NCI-H1048 (cell line): Measurements from ENCODE around the gene CDHR2.

ENCODE experiments used
- DNase-seq: peaks from one replicate; lab custom pipeline; 2025; lab: John Stamatoyannopoulos, UW

CDHR2 gene

GRCh38 chr5:176529741-176530141, 19.4 kb upstream of the CDHR2 start:
- DNase-seq, result no peak

- no peak for DNase-seq
Measured at GRCh38 chr5:176530393-176530982, 18.7 kb upstream of the CDHR2 start.

GRCh38 chr5:176530983-176531901, 17.9 kb upstream of the CDHR2 start:
- no peak for DNase-seq

GRCh38 chr5:176531902-176532493, 17.1 kb upstream of the CDHR2 start:
- DNase-seq, result no peak

DNA sequence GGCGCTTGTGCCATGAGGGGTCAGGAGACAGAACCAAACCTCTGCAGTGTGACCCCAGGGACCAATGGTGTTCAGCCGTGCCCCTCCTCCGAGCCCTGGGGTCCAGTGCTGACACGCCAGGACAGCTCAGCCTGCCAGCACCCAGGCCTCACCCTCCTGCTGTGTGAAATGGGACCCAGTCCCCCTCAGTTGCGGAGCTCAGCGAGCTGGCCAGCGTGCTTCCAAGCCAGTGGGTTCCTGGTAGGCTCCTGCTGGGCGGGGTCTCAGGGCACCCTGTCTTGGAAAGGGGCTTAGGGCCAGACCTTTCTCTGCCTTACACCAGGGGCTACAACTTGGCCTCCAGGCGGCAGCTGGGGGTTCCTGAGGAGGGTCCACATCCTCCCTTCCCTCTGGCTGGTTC, 16.3 kb upstream of the CDHR2 start:
- no peak for DNase-seq

GRCh38 chr5:176533390-176533789, 15.8 kb upstream of the CDHR2 start:
- no peak for DNase-seq

GRCh38 chr5:176533894-176534611, 15.1 kb upstream of the CDHR2 start:
- no peak for DNase-seq

DNA sequence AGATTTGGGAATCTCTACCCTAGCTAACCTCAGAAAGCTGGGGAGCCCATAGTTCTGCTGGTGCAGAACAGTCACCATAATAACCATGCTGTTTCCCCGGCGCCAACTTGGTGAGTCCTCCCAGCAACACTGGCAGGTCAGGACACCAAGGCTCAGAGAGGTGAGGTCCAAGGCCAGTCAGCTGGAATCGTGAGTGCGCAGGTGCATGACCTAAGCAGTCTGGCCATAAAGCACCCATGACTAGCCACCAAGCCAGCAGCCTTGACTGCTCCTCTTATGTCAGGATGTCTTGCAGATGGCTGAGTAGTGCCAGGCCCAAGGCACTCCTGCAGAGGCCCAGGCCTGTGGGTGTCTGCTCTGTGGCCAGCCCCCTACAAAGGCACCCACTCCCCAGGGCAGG, 14.5 kb upstream of the CDHR2 start:
- DNase-seq, result no peak

DNA sequence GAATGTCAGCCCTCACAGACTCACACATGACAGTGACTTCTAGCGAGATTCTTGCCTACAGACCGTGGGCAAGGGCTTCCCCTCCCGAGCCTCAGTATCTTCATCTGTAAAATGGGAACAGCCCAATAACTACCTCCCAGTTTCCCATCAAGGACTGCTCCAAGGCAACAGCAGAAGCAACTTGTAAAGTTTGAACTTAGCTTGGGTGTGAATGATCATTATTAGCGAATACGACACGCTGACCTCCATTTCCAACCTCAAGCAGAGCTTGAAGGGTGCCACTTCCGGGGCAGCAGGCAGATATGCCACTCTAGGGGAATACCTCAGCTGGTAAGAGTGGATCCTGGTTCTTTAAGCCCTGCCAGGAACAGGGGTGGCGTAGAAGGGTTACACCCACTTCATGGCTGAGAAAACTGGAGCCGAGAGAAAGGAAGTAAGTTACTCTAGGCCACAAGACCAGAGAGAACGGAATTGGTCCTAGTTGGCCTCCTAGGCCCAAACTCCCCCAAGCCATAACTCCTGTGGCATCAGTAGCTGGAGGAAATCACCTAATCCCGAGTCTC, 14.0 kb upstream of the CDHR2 start:
- no peak for DNase-seq

DNA sequence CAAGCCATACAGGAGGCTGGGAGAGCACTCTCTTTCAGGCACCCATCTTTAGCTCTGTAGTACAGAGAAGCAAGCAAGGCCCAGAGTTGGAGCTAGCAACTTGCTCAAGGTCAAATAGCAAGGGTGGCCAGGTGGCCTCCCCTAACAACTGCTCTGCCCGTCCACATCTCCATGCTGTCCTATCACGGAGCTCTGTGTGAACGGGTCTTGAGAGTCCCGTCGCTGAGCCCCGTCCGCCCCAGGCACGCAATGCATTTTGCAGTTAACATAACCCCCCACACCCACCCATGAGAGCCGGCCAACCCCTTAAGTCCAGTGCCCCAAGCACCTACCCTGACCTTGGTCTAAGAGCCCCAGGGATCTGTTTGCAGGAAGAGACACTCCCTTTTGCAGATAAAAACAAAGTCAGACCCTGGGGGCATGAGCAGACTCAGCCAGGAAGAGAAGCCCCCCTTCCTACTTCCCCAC, 13.4 kb upstream of the CDHR2 start:
- no peak for DNase-seq

DNA sequence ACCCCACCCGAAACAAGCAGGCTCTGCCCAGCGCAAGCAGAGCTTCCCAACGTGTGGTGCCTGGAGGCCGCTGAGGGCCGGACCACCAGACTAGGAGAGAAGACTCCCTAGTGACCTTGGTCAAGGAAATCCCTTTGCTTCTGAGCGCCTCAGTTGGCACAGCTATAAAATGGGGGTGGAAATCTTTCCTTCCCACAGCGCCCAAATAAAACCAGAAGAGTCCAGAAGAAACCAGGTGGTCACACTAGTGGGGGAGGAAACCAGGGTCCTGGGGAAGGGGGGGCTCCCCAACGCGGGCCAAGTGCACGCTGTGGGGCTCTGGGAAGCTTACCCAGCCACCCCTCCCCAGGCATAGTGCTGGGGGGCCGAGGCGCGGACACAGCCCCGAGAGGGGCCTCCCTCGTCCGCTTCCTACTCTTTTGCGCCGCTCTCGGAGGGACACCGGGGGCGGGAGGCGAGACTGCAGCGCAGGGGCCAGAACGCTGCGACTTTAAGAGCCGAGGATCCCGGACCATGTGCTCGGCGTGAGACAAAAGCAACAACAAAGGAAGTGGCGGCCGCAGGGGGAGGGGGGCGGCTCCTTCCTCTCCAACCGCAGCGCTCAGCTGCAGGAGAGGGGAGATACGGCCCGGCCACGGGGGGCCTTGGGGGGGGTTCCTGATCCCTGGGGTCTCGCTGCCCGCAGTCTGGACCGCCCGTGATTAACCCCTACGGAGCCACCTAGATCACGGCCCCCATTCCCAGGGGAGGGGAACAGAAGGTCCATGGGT, 12.8 kb upstream of the CDHR2 start:
- DNase-seq, result peak; percentile 15

DNA sequence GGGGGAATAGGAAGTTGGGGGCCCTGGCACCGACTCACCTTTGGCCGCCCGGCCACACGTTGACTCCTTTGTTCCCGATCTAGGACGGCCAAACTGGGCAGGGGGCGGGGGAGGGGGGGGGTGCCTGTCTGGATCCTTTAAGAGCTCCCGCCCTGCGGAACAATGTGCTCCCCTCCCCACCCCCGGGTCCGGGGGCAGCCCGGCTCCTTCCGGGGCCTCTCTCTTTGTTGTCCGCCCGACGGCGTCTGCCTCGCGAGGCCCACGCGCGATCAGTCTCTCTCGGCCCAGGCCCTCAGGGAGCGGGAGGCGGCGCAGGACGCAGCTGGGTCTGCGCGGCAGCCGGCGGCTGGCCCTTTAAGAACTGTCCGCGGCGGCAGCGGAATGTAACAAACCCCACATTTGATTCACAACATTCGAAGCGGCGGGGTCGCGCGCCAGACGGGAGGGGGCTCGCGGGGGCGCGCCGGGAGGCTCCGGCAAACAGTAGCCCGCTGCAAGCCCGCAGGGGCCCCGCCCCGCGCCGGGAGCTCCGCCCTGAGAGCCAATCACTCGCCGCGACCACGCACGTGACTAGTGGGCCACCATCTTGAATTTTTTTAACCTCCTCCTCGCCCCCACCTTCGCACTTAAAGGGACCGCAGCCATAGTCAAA, 12.1 kb upstream of the CDHR2 start, which contains the start of gene RNF44:
TSS of gene RNF44 (minus strand) at position 501 of the 652 bp plus-strand sequence. CDS start 4,930 bp downstream, outside the sequence.
- DNase-seq, result peak; percentile 91

GRCh38 chr5:176537554-176538229, 11.4 kb upstream of the CDHR2 start:
- peak; percentile 94 for DNase-seq

- DNase-seq, result no peak
Measured at GRCh38 chr5:176538230-176538988, 10.7 kb upstream of the CDHR2 start.

GRCh38 chr5:176538989-176539384, 10.2 kb upstream of the CDHR2 start:
- no peak for DNase-seq

DNA sequence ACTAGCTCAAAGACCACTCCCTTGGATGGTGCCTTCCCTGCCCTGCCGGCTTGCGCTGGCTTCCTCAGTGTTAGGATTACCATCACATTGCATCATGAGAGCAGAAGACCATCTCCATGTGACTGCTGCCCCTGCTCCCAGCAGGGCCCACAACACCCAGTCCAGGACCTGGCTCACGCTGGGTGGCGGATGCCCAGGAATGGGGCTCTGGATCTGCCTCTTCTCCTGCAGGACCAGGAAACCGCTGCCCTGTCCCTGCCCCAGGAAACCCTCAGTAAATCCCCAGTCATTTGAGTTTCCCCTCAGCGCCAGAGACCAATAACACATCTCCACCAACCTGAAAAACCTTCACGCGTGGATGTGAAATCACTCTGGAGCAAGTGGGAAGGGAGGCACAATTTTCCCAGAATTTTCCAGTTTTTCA, 8.7 kb upstream of the CDHR2 start:
- no peak for DNase-seq

GRCh38 chr5:176540956-176541337, 8.2 kb upstream of the CDHR2 start:
- DNase-seq, result no peak

GRCh38 chr5:176541338-176542134, 7.6 kb upstream of the CDHR2 start:
- DNase-seq, result no peak
